Anterior cingulate cortex (tissue), 58 donors: ENCODE measurements around the gene CDS2.
"Not testable (repeated sequence)": the region's sequence is repeated elsewhere in the genome, so short reads cannot be mapped to it uniquely, and the experiment has no call there.

Experiments used
- DNase-seq, 58 donors: peaks; one replicate each; lab custom pipeline; 2025; lab: John Stamatoyannopoulos, UW

The CDS2 gene

DNA sequence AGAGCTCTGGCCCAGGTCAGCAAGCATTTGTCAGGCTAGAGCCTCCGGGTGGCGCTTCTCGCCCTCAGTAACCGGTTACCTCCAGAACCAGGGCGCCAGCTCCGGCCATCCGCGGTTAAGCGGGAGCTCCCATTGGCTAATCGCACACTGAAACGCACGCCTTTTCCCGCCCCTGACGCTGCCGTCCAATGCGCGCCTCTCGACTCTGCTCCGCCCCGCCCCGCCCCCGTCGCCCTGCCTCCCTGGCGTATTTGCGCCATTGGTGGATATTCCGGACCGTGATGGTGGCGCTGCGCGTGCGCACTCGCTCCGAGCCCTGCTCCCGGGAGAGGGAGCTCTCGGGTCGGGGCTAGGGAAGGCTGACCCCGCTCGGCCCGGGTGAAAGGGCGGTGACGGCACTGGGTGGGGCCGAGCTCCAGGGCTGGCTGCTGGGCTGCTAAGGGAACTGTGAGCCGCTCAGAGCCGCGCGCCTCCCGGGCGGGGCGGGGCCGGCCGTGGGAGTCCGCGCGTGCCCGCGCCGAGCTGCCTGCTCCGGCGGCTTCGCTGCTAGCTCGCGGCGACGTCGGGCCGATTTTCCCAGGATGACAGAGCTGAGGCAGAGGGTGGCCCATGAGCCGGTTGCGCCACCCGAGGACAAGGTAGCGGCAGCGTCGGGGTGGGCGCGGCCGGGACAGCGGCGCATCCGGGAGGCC is at the start of gene CDS2:
TSS of gene CDS2 (plus strand) at position 497 of the 692 bp plus-strand sequence. CDS start at position 582, 85 bp downstream.
- peak; percentile 91 to 100 (median 99) for DNase-seq

DNA sequence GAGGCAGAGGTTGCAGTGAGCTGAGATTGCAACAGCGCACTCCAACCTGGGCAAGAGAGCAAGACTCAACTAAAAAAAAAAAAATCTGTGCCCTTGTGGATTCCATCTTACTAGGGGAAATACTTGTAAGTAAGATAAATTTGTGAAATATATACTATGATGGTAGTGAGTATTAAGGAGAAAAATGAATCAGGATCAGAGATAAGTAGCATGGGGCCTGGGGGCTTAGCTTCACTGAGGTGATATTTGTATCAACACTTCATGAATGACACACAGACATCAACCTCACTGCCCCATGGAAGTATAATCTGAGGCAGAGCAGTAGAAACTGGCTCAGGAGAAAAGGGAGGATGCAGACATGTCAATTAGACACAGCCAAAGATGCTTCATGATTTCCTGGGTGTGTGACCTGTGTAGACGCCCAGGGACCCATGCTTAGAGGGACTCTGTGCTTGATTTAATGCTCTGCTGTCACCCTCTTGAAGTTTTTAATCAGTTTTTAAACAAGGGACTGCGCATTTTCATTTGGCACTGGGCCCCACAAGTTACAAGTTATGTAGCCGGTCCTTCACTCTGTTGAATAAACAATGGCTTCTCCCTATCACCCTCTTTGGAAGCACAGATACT is 48.9 kb upstream of the CDS2 start:
- no peak for DNase-seq

DNA sequence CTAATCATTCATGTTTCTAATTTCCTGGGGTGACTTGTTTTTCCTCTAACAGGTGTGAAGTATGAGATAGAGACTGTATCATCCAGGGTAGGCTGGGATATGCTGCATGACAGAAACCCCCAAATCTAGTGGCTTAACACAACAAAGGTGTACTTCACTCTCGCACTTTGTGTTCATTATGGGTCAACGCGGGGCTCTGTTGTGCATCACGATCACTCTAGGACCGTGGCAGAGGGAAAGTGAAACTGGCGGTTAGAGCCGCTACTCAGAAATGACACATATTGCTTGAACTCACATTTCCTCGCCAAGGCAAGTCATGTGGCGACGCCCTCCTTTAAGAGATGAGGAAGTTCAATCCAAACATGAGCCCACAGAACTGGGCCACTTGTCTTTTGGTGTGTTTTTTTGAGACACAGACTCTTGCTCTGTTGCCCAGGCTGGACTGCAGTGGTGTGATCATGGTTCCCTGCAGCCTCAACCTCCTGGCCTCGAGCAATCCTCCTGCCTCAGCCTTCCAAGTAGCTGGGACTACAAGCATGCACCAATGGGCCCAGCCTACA is 48.3 kb upstream of the CDS2 start:
- DNase-seq, result peak in 22 of 58 donors; percentile 5 to 53 (median 19)

DNA sequence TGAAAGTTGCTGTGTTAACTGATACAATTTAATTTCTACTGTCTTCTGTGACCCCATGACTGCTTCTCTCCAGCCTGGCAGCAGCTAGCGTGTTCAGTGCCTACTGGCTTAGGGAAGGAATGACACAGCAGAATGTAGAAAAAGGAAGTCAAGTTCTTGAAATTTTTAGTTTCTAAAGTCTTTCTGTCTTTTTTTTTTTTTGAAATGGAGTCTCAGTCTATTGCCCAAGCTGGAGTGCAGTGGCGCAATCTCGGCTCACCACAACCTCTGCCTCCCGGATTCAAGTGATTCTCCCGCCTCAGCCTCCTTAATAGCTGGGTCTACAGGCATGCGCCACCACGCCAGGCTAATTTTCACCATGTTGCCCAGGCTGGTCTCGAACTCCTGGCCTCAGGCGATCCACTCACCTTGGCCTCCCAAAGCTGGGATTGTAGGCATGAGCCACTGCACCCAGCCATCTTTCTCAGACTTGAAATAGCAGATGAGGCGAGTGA is 46.4 kb upstream of the CDS2 start:
- DNase-seq, result peak in 7 of 58 donors; percentile 3 to 48 (median 17)

DNA sequence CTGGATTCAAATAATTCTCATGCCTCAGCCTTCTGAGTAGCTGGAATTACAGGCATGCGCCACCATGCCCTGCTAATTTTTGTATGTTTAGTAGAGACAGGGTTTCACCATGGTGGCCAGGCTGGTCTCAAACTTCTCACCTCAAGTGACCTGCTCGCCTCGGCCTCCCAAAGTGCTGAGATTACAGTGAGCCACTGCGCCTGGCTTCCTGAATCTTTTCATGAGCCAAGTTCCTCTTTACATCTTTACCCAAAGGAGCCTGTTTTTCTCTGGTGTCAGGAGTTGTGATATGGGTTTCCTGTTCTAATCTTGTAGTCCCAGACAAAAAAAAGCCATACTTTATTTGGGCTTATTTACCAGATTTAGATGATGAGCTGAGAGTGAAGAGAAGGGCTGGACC is 41.4 kb upstream of the CDS2 start:
- DNase-seq, result peak in 1 of 58 donors; percentile 8

DNA sequence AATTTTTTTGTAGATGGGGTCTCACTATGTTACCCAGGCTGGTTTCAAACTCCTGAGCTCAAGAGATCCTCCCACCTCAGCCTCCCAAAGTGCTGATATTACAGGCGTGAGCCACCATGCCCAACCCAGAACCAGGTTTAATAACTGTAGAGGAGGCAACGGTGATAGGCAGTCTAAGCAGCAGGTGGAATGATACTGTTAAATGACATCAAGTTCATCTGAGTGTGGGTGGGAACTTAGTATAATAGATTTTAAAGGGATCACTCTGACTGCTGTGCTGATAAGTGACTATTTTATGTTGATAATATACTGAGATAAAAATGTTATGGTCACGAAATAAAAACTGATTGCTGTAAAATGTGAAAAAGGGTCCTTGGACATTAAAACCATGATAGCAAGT is 38.1 kb upstream of the CDS2 start:
- DNase-seq, result no peak

DNA sequence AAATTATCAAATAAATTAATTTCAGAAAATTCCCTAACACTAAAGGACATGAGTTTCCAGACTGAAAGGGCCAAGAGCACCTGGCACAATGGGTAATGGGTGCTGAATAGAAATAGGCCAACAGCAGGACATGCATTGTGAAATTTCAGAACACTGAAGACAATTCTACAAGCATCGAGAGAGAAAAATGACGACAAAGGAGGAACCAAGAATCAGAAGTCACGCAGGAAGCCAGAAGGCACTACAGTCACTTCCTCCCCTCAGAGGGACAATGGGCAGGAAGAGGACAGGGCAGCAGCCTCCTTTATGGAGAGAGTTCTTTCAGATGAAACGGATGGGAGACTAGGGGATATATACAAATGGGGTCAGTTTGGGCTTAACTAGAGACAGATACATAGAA is 36.6 kb upstream of the CDS2 start:
- peak in 7 of 58 donors; percentile 6 to 14 (median 9) for DNase-seq

DNA sequence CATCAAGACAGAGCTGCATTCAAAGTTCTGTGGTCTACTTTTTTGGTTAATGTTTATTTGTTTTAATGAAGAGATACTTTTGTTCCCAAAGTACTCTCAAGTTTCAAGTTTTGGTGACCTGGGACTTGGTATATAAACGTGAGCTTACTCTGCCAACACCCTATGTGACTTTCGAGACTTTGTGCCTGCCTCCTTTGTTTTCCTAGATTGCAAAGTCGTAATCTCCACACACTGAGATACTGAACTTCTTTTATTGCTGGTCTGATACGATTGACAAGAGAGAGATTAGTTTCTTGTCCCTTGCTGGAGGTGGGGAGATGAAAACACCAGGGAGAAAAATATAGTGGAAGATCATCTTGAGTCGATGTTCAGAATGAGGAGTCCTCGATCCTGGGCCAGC is 34.9 kb upstream of the CDS2 start:
- no peak for DNase-seq

DNA sequence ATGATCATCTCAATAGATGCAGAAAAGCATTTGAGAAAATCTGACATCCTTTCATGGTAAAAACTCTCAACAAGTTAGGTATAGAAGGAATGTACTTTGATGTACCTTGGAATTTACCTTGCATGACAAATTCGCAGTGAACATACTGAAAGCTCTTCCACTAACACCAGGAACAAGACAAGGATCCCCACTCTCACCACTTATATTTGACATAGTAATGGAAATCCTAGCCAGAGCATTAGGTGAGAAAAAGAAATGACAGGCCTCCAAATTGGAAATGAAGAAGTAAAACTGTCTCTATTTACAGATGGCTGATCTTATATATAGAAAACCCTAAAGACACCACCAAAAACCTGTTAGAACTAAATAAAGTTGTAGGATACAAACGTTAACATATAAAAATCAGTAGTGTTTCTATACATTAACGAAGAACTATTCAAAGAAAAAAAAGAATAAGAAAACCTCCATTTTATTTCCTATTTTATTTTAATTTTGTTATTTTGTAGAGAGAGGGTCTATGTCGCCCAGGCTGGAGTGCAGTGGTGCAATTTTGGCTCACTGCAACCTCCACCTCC is 34.0 kb upstream of the CDS2 start:
- no peak for DNase-seq

DNA sequence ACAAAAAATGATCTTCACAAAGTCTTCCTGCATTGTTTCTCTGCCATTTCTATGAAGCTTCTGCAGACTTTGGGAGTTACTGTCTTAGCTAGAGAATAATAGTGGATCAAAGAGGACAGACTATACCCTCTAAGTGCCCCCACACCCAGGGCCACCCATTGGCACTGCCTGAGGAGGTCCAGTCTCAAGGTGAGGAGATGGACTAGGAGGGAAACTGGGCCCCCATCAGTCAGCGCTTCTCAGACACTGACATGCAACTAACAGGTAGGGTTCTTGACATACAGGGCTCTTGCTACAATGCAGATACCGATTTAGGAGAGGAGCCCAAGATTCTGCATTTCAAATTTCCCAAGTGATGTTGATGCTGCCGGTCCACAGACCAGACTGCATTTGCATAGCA is 31.4 kb upstream of the CDS2 start:
- DNase-seq, result no peak

DNA sequence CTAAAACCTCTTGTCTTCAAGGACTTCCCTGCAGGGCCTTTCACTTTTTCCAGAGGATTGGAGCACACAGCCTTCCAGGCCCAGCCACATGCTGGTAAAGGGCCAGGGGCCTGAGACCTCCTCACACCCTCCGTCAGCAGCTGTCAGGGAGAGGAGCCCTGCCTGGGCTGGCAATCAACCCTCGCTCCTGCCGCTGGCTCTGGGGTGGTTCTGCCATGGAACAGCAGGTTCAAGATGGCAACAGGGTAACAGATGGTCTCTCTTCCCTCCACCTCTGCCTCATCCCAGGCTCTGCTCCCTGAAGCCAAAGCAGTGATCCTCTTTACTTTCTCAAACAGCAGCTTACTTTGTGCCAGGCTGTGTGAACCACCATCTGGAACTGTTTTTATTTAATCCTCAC is 30.9 kb upstream of the CDS2 start:
- DNase-seq, result no peak

DNA sequence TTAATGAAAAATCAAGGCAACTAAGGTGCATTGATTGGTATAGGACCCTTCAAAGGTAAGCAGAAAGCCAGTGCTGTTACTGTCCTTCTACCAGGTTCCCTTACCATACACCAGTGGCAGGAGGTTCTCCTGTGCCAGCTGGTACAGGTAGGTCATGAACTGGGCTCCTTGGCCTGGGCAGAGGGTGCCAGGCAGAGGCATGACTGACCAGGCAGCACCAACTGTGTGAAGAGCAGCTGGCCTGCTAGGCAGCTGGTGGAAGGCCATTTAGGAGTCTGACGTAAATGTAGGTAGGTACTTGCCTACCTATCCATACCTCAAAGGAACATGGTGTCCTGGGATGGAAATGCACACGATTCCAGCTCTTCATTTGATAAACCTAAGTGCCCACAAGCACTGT is 30.3 kb upstream of the CDS2 start:
- no peak for DNase-seq

DNA sequence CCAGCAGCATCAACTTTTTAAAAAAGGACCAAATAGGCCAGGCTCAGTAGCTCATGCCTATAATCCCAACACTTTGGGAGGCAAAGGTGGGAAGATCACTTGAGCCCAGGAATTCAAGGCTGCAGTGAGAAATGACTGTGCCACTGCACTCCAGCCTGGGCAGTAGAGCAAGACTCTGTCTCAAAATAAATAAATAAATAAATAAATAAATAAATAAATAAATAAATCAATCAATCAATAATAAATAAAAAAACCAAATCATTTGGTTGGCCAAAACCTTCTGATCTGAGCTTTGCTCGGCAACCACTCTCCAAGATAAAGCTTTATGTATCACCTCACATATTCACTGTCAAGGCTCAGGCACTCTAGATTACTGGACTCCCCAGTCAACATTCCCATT is 27.8 kb upstream of the CDS2 start:
- not testable (repeated sequence) for DNase-seq

DNA sequence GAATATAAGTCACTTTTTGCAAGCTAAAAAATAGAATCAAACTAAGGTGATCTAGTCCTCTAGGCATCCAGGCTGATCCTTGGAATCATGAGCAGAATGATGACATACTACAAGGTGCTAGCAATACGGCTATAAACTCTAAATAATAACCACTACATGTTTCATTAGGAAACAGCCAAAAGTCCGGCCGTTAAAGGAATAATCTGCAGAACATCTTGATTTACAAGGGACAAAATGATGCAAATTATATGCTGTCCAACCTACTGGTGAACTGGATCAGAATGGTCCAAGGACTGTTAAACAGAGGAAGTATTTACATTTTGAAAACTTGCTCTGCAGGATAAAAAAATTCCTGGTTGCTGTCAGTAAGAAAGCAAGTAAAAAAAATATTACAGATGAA is 26.9 kb upstream of the CDS2 start:
- DNase-seq, result not testable (repeated sequence)

DNA sequence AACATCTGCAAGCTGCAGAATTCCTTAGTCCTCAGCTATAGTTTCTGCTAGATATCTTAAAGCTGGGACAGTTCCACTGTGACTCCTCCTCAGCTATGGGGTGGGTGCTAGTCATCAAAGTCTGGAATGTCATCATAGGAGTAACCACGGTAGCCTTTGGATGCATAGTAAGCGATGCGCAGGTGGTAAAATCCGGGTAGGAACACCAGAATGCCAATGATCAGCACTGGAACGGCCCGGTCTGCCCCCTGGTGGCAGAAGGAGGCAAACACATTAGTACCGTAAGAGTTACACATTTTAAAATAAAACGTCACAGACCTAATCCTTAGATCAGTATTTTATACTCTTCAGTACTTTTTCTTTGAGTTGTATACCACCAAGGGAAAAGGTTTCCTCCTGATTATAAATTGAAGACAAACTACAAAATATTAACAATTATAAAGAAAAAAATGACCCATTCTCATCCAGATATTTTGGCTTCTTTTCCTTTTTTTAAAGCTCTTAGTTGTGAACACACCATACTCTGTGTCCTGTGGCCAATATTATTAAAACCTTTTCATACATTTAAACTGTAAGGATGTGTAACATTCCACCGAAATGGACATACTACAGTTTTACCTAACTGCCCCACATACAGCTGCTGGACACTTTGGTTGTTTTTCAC is 26.0 kb upstream of the CDS2 start:
- DNase-seq, result peak in 56 of 58 donors; percentile 5 to 92 (median 50)

DNA sequence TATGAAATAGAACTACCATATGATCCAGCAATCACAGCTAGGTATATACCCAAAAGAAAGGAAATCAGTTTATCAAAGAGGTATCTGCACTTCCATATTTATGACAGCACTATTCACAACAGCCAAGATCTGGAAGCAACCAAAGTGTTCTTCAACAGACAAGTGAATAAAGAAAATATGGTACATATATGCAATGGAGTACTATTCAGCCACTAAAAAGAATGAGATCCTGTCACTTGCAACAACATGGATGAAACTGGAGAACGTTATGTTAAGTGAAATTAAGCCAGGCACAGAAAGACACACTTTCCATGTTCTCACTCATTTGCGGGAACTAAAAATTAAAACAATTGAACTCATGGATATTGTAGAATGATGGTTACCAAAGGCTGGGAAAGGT is 22.3 kb upstream of the CDS2 start:
- no peak for DNase-seq

DNA sequence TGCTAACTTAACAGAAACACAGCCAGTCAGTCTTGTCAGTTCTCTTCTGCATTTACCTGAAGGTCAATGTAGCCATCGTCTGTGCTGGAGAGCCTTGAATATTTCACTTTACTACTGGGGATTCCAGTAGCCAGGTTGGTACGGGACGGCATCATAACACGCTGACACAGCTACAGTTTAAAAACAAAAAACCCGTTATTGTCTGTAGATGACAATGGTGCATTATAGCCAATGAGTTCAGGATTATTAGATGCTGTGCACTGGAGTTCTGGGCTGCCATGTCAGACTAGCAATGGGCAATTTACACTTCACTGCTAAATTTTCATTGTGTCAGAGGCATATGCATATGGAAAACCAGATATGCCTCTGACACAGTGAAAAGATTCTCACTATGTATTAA is 17.5 kb upstream of the CDS2 start:
- peak in 6 of 58 donors; percentile 6 to 56 (median 22) for DNase-seq

DNA sequence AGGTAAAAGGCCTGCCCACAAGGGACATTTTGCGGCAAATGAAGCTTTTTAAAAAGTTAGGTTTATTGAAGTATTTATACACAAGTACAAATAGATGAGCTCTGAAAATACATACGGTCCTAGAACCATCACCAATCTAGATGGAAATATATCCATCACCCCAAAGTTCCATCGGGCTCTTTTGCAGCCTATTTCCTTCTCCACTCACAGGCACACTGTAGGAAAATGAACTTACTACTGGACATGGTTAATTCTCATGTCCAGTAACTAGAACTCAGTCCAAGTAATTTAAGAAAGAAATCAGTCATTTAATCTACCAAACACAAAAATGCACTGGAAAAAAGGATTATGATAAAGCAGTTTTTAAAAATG is 13.2 kb upstream of the CDS2 start:
- no peak for DNase-seq

DNA sequence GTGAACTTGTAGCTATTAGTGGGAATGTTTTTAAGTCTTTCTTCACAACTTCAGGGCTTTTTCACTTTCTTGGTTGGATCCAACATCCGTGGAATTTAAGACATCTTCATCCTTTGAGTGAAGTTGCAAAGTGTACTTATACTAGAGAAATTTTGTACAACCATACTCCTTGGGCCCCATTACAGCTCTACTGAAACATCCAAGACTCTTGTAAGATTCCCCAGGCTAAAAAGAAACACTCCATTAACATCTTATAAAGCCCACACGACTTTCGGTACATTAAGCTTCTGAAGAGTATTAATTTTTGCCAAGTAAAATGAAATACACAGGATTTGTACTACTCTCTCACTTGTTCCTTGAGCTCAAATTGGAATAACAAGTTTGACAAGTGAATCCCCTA is 12.4 kb upstream of the CDS2 start:
- no peak for DNase-seq

DNA sequence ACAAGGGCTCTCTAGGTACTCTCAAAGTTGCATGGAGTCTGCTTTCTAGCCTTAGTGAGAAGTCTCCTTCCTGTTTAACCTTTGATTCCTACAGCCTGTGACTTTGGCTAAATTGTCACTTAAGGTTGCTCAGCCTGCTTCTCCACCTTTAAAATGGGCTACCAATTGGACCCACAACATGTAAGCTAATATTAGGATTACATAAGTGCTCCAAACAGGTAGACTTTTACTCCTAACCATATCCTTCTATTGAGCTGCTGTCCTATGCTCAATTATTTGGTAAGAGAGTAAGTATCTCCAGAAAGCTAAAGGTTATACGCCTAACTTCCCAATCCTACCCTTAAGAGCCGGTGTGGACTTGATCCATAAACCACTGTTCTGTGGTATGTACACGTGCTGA is 9.9 kb upstream of the CDS2 start:
- DNase-seq, result no peak
